ENCODE measurements around the gene NT5E.

GRCh38 chr6:85463621-85464259 is 13.9 kb downstream of the NT5E start:
- TF ChIP-seq ZNF239 (tag by site-specific recombination; IDR thresholded peaks at IDR 0.05): no peak
- TF ChIP-seq ZNF701 (tag by site-specific recombination; IDR thresholded peaks at IDR 0.05): no peak
